Neural cell (in vitro differentiated cells): ENCODE data around the gene DPP6. TPM values are rescaled to one million over a fixed set of nuclear protein-coding genes. Genes with fewer than 3 reads are reported as not detected.

Source experiments
- H2AFZ ChIP-seq: fragments of 200-600, 300-800 bp; sonication (generic), shearing (Covaris generic); 2 replicates; pipeline ENCODE4 v1.6.0; 2014; ENCODE audit warnings: low read depth, mild to moderate bottlenecking, antibody characterized with exemption, low read length, moderate library complexity
- H3F3A ChIP-seq: fragments of 200-600 bp; shearing (Covaris generic); 2 replicates; pipeline ENCODE4 v1.6.1; 2016; ENCODE audit warnings: mild to moderate bottlenecking, moderate library complexity, mixed read lengths, antibody characterized with exemption, low read length; ENCODE audit not compliant: insufficient read depth, poor library complexity, severe bottlenecking
- H3K27ac ChIP-seq: fragments of 200-600, 300-800 bp; sonication (generic), shearing (Covaris generic); 2 replicates; pipeline ENCODE4 v1.5.1; 2014; ENCODE audit warnings: mild to moderate bottlenecking, low read length, moderate library complexity
- H3K27me3 ChIP-seq: fragments of 300-800, 200-600 bp; sonication (generic), shearing (Covaris generic); 2 replicates; pipeline ENCODE4 v1.6.0; 2014; ENCODE audit warnings: mild to moderate bottlenecking, low read depth, low read length, moderate library complexity; ENCODE audit not compliant: insufficient read depth
- H3K36me3 ChIP-seq: fragments of 300-800, 200-600 bp; sonication (generic), shearing (Covaris generic); 2 replicates; pipeline ENCODE4 v1.5.1; 2014; ENCODE audit warnings: mild to moderate bottlenecking, antibody characterized with exemption, low read length, moderate library complexity; ENCODE audit not compliant: insufficient read depth
- H3K4me2 ChIP-seq: fragments of 300-800, 200-600 bp; sonication (generic), shearing (Covaris generic); 2 replicates; pipeline ENCODE4 v1.6.0; 2014; ENCODE audit warnings: mild to moderate bottlenecking, low read length
- H3K4me3 ChIP-seq: fragments of 300-800, 200-600 bp; sonication (generic), shearing (Covaris generic); 2 replicates; pipeline ENCODE4 v1.5.1; 2014; ENCODE audit warnings: mild to moderate bottlenecking, low read length, moderate library complexity
- H3K79me2 ChIP-seq: fragments of 200-600 bp; shearing (Covaris generic); replicated peaks from 2 replicates; pipeline ENCODE4 v1.6.0; 2014; ENCODE audit warnings: mild to moderate bottlenecking, low read length, moderate library complexity; ENCODE audit not compliant: insufficient read depth
- H3K9ac ChIP-seq: fragments of 300-800, 200-600 bp; sonication (generic), shearing (Covaris generic); 2 replicates; pipeline ENCODE4 v1.6.1; 2016; ENCODE audit warnings: mild to moderate bottlenecking, low read length, mixed read lengths
- H3K9me2 ChIP-seq: fragments of 200-600 bp; shearing (Covaris generic); 2 replicates; pipeline ENCODE4 v1.6.1; 2016; ENCODE audit warnings: mild to moderate bottlenecking, low read length, mixed read lengths; ENCODE audit not compliant: insufficient read depth
- H3K9me3 ChIP-seq: fragments of 200-600, 300-800 bp; sonication (generic), shearing (Covaris generic); 2 replicates; pipeline ENCODE4 v1.6.1; 2016; ENCODE audit warnings: mild to moderate bottlenecking, mixed run types, low read length, moderate library complexity, mixed read lengths
- H4K20me1 ChIP-seq: fragments of 200-600 bp; shearing (Covaris generic); 2 replicates; pipeline ENCODE4 v1.6.1; 2016; ENCODE audit warnings: mild to moderate bottlenecking, mixed run types; ENCODE audit not compliant: insufficient read depth
- EP300 ChIP-seq: fragments of 450-650 bp; conservative IDR thresholded peaks from 2 replicates; pipeline ENCODE4 v1.6.1; 2014; ENCODE audit warnings: antibody characterized with exemption, mild to moderate bottlenecking, moderate library complexity; ENCODE audit not compliant: poor library complexity, severe bottlenecking
- EZH2 ChIP-seq: fragments of 200-600, 300-800 bp; shearing (Covaris generic), sonication (generic); IDR thresholded peaks from 2 replicates; pipeline ENCODE4 v1.6.1; 2014; ENCODE audit warnings: antibody characterized with exemption, low read length, borderline replicate concordance, mild to moderate bottlenecking; ENCODE audit not compliant: insufficient read depth, poor library complexity, severe bottlenecking
- MXI1 ChIP-seq: fragments of 450-650 bp; conservative IDR thresholded peaks from 2 replicates; pipeline ENCODE4 v1.6.1; 2014; ENCODE audit warnings: antibody characterized with exemption, mild to moderate bottlenecking; ENCODE audit not compliant: poor library complexity, severe bottlenecking
- POLR2AphosphoS5 ChIP-seq: IDR thresholded peaks from 2 replicates; pipeline ENCODE4 v1.6.1; 2012
- RAD21 ChIP-seq: fragments of 450-650 bp; conservative IDR thresholded peaks from 2 replicates; pipeline ENCODE4 v1.6.1; 2014; ENCODE audit warnings: antibody characterized with exemption, mild to moderate bottlenecking, moderate library complexity
- REST ChIP-seq: IDR thresholded peaks from 2 replicates; pipeline ENCODE4 v1.6.1; 2012; ENCODE audit warnings: borderline replicate concordance
- SMC3 ChIP-seq: fragments of 450-650 bp; conservative IDR thresholded peaks from 2 replicates; pipeline ENCODE4 v1.6.1; 2014; ENCODE audit warnings: antibody characterized with exemption, mild to moderate bottlenecking, moderate library complexity; ENCODE audit not compliant: poor library complexity
- TAF1 ChIP-seq: IDR thresholded peaks from 2 replicates; pipeline ENCODE4 v1.6.1; 2012; ENCODE audit warnings: low read depth
- polyA plus RNA-seq: library from polyadenylated mRNA; depleted of rRNA; stranded (reverse); fragments of >200 nt; gene quantifications from 2 replicates; pipeline ENCODE4 v1.2.3, GENCODE V29; 2014
- TF ChIP-seq, protein P1 (sequence below): fragments of 450-650 bp; IDR thresholded peaks from 2 replicates; pipeline ENCODE4 v1.5.1; 2014; ENCODE audit warnings: antibody characterized with exemption, mild to moderate bottlenecking, moderate library complexity; ENCODE audit not compliant: poor library complexity, severe bottlenecking

Gene DPP6
- polyA plus RNA-seq, 1 donor from 2014 or later: 20.4 TPM

GRCh38 chr7:154574235-154574634 lies 522.0 kb downstream of the DPP6 start:
- H3K27me3 ChIP-seq: no peaks in the 10 kb centered on the region
- H3K4me2 ChIP-seq: no peak overlapping the region
- H3K27ac ChIP-seq: no peak overlapping the region
- no peaks in the 10 kb centered on the region for H3K9me2 ChIP-seq
- TF ChIP-seq EZH2 (no peak), POLR2AphosphoS5 (no peak), RAD21 (no peak), SMC3 (no peak), EP300 (no peak)
- H4K20me1 ChIP-seq: no peaks in the 10 kb centered on the region
- H3K79me2 ChIP-seq: no peaks in the 10 kb centered on the region
- H3K4me3 ChIP-seq: no peak overlapping the region
- no peak overlapping the region for H2AFZ ChIP-seq
- H3F3A ChIP-seq: no peaks in the 10 kb centered on the region
- no peaks in the 10 kb centered on the region for H3K36me3 ChIP-seq
- no peaks in the 10 kb centered on the region for H3K9me3 ChIP-seq
- no peak overlapping the region for H3K9ac ChIP-seq

- no peaks in the 10 kb centered on the region for H3K27me3 ChIP-seq
- H3F3A ChIP-seq: no peaks in the 10 kb centered on the region
- TF ChIP-seq EP300 (no peak), RAD21 (no peak), POLR2AphosphoS5 (no peak)
- no peak overlapping the region for H3K4me2 ChIP-seq
- no peaks in the 10 kb centered on the region for H3K9me2 ChIP-seq
- H3K9me3 ChIP-seq: no peaks in the 10 kb centered on the region
- no peak overlapping the region for H3K4me3 ChIP-seq
- no peak overlapping the region for H3K27ac ChIP-seq
- no peak overlapping the region for H3K9ac ChIP-seq
- H3K79me2 ChIP-seq: no peaks in the 10 kb centered on the region
- no peaks in the 10 kb centered on the region for H4K20me1 ChIP-seq
- H2AFZ ChIP-seq: no peak overlapping the region
- H3K36me3 ChIP-seq: no peaks in the 10 kb centered on the region
These were observed 523.3 kb downstream of the DPP6 start for GRCh38 chr7:154575497-154575896.

- Histone ChIP-seq H3K4me2 (no peak overlapping the region), H3K79me2 (no peaks in the 10 kb centered on the region)
- TF ChIP-seq EZH2 (no peak), SMC3 (no peak), MXI1 (no peak), EP300 (no peak), REST (no peak), POLR2AphosphoS5 (no peak), RAD21 (no peak), TAF1 (no peak)
- TF ChIP-seq, protein P1, sequence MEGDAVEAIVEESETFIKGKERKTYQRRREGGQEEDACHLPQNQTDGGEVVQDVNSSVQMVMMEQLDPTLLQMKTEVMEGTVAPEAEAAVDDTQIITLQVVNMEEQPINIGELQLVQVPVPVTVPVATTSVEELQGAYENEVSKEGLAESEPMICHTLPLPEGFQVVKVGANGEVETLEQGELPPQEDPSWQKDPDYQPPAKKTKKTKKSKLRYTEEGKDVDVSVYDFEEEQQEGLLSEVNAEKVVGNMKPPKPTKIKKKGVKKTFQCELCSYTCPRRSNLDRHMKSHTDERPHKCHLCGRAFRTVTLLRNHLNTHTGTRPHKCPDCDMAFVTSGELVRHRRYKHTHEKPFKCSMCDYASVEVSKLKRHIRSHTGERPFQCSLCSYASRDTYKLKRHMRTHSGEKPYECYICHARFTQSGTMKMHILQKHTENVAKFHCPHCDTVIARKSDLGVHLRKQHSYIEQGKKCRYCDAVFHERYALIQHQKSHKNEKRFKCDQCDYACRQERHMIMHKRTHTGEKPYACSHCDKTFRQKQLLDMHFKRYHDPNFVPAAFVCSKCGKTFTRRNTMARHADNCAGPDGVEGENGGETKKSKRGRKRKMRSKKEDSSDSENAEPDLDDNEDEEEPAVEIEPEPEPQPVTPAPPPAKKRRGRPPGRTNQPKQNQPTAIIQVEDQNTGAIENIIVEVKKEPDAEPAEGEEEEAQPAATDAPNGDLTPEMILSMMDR: no peak
These were observed 524.4 kb downstream of the DPP6 start for GRCh38 chr7:154576604-154577003.

More at GRCh38 chr7:154576604-154577003, 524.4 kb downstream of the DPP6 start:
- Histone ChIP-seq H4K20me1 (no peaks in the 10 kb centered on the region), H3K27me3 (no peaks in the 10 kb centered on the region), H3K9ac (no peak overlapping the region), H3K27ac (no peak overlapping the region), H2AFZ (no peak overlapping the region), H3K4me3 (no peak overlapping the region), H3F3A (no peaks in the 10 kb centered on the region), H3K9me2 (no peaks in the 10 kb centered on the region), H3K9me3 (no peaks in the 10 kb centered on the region), H3K36me3 (no peaks in the 10 kb centered on the region)
